HL-60 (cell line): ENCODE data around the gene IMMP2L.

ENCODE experiments used
- CTCF ChIP-seq: IDR thresholded peaks from one replicate; pipeline ENCODE4 v1.5.1; 2011; ENCODE audit warnings: low read length, control low read depth, inconsistent platforms; ENCODE audit not compliant: insufficient read depth
- GABPA ChIP-seq: IDR thresholded peaks from 2 replicates; pipeline ENCODE4 v1.6.1; 2012; ENCODE audit warnings: low read depth
- POLR2AphosphoS5 ChIP-seq: IDR thresholded peaks from 2 replicates; pipeline ENCODE4 v1.6.1; 2012; ENCODE audit warnings: low read depth
- REST ChIP-seq: IDR thresholded peaks from 2 replicates; pipeline ENCODE4 v1.6.1; 2012; ENCODE audit warnings: low read depth; ENCODE audit not compliant: insufficient replicate concordance
- SPI1 ChIP-seq: IDR thresholded peaks from 2 replicates; pipeline ENCODE4 v1.6.1; 2012; ENCODE audit warnings: low read depth, mild to moderate bottlenecking, borderline replicate concordance

GRCh38 chr7:110621289-110621688 lies 941.0 kb downstream of the IMMP2L start:
- no peak for TF ChIP-seq CTCF
- no peak for TF ChIP-seq POLR2AphosphoS5
- no peak for TF ChIP-seq GABPA
- TF ChIP-seq SPI1 = no peak
- TF ChIP-seq REST = no peak
